HCT116 (cell line): ENCODE results near the gene USP32.

Experiments used
- EZH2 ChIP-seq: fragments of 200-600 bp; sonication (generic); IDR thresholded peaks from 2 replicates; pipeline ENCODE4 v1.6.1; 2017; ENCODE audit warnings: antibody characterized with exemption, mixed run types
- POLR2A ChIP-seq: IDR thresholded peaks from 2 replicates; pipeline ENCODE4 v1.7.0; 2011; ENCODE audit warnings: borderline replicate concordance; ENCODE audit not compliant: insufficient read depth, insufficient read length; ENCODE audit errors: extremely low read depth
- REST ChIP-seq: IDR thresholded peaks from 2 replicates; pipeline ENCODE4 v1.6.1; 2012; ENCODE audit warnings: low read depth

- no peak for TF ChIP-seq POLR2A
- TF ChIP-seq REST: no peak
- no peak for TF ChIP-seq EZH2
These were observed 162.6 kb downstream of the USP32 start for GRCh38 chr17:60229188-60229802.
